Adrenal gland (tissue), 12 donors: Measurements from ENCODE around the gene AKAP13. TPM values are rescaled to one million over a fixed set of nuclear protein-coding genes. Genes with fewer than 3 reads are reported as not detected.

Source experiments
- DNase-seq, 7 donors: peaks; one replicate each; pipeline ENCODE4 v3.0.0-alpha.2; 2019 to 2020
- H3K27ac ChIP-seq, 5 donors: fragments of 200-600 bp; sonication (generic) in 4 of 5; 1 replicate in 3 of 5; 2 replicates in 2 of 5; pipeline versions ENCODE4 v1.5.1 to v1.8.0; 2016 to 2020; ENCODE audit warnings: mild to moderate bottlenecking in 1 of 5
- H3K27me3 ChIP-seq: fragments of 200-600 bp; 2 replicates; pipeline ENCODE4 v1.8.0; 2021
- H3K36me3 ChIP-seq, 2 donors: fragments of 200-600 bp; replicated peaks in 1 of 2; 1 replicate in 1 of 2; 2 replicates in 1 of 2; pipeline versions ENCODE4 v1.5.1 to v1.8.0; 2018 to 2022
- H3K4me1 ChIP-seq, 2 donors: fragments of 200-600 bp; replicated peaks in 1 of 2; 1 replicate in 1 of 2; 2 replicates in 1 of 2; pipeline versions ENCODE4 v1.5.1 to v1.8.0; 2018 to 2021
- H3K4me3 ChIP-seq, 4 donors: fragments of 200-600 bp; sonication (generic) in 3 of 4; one replicate each; pipeline ENCODE4 v1.5.1; 2016 to 2018
- H3K9me3 ChIP-seq, 3 donors: fragments of 200-600 bp; sonication (generic) in 1 of 3; replicated peaks in 1 of 3; 1 replicate in 2 of 3; 2 replicates in 1 of 3; pipeline versions ENCODE4 v1.5.1 to v1.8.0; 2016 to 2021
- CTCF ChIP-seq, 6 experiments: fragments of 450-650 bp in 4 of 6; fragments of 200-600 bp in 2 of 6; sonication (generic) in 1 of 6; IDR thresholded peaks; 1 replicate in 5 of 6; 2 replicates in 1 of 6; pipeline versions ENCODE4 v1.5.1 to v1.8.0; 2016 to 2021; ENCODE audit warnings: antibody characterized with exemption in 6 of 6, mild to moderate bottlenecking in 2 of 6, moderate library complexity in 1 of 6
- POLR2A ChIP-seq, 2 donors: fragments of 450-650 bp; IDR thresholded peaks; one replicate each; pipeline ENCODE4 v1.6.1; 2017; ENCODE audit warnings: antibody characterized with exemption in 2 of 2, mild to moderate bottlenecking in 2 of 2, moderate library complexity in 1 of 2
- WGBS, 4 donors: extraction: QIAGEN DNeasy Blood & Tissue Kit in 2 of 4; methylation state at CpG; one replicate each; pipeline versions ENCODE4 v1.1.5 to v1.1.7; 2013 to 2017; 5-methylcytosine and 5-hydroxymethylcytosine counted together
- intact Hi-C, 2 donors: fragments of 100-400 bp; cut with DNase I; formaldehyde crosslinking; loops; one replicate each; pipeline versions ENCODE4 v1.14.1 to v1.15.0; 2022 to 2023
- polyA plus RNA-seq, 3 donors: library from polyadenylated mRNA; stranded (reverse); fragments of 200-250 nt in 2 of 3; fragments of 350-450 nt in 1 of 3; fragmentation: Illumina TruSeq in 1 of 3; extraction: RNeasy Lipid Tissue Mini Kit (QIAGEN cat#74804) in 1 of 3; gene quantifications; one replicate each; pipeline ENCODE4 v1.2.3, GENCODE V29; 2013 to 2014
- total RNA-seq, 9 donors: library from RNA; depleted of rRNA in 4 of 9; stranded (reverse); fragments of >200 nt in 4 of 9; fragments of 120-200 nt in 1 of 9; fragmentation: NEBNext Ultra II Directional in 1 of 9; extraction: Animal tissue kit (Norgen Biotek cat#: 25700) in 1 of 9; gene quantifications; one replicate each; pipeline versions ENCODE4 v1.1.0 to v1.2.4, GENCODE V29; 2013 to 2023
- donor health status: healthy with polysubstance abuse.
- donor health status: Bipolar disorder and iron deficiency.
- donor health status: DM: yes; HTN: yes; CAD: no.
- donor health status: DM: no; HTN: no; CAD: no.
- donor health status: DM: no; HTN: no; CAD: no.
- donor health status: DM: yes; HTN: yes; CAD: no.

Gene AKAP13
- total and polyA plus RNA-seq, 12 donors: 42.7 to 144 (median 89.2) TPM

DNA sequence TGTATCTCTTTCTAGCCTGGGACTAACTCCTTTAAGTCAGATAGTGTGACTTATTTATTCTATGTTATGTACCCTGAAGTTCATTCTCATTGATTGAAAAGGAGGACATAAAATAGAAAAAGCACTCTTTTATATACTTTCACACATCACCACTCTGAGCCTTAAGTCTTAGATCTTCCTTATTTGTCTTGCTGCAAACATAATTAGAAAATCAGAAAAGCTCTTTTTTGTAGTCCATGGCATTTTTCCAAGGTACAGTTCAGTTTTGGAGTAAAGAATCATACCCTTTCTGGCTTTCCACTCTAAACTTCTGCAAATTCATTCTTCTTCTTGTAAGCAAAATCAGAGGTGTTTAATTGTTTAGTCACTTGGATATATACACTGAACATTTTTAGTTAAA is 75.5 kb downstream of the AKAP13 start:
- peaks cover 0 to 5% (median 0%) of the 10 kb centered on the region in 3 donors for H3K9me3 ChIP-seq
- no peak overlapping the region for H3K4me3 ChIP-seq
- no peak for DNase-seq
- no peaks in the 10 kb centered on the region for H3K36me3 ChIP-seq
- TF ChIP-seq CTCF (IDR thresholded peaks at IDR 0.05) (no peak), POLR2A (IDR thresholded peaks at IDR 0.05) (no peak)
- intact Hi-C loops: no loop called here
- no peak overlapping the region for H3K27ac ChIP-seq
- no peaks in the 10 kb centered on the region for H3K27me3 ChIP-seq
- peaks cover 4 to 11% of the 10 kb centered on the region in 2 donors for H3K4me1 ChIP-seq

GRCh38 chr15:85456798-85457197 is 76.4 kb downstream of the AKAP13 start:
- Histone ChIP-seq H3K27ac (no peak overlapping the region), H3K4me1 (peaks cover 4 to 11% of the 10 kb centered on the region in 2 donors)
- TF ChIP-seq CTCF (IDR thresholded peaks at IDR 0.05): no peak
- no peak for TF ChIP-seq POLR2A (IDR thresholded peaks at IDR 0.05)

GRCh38 chr15:85457392-85457968 is 77.1 kb downstream of the AKAP13 start:
- Histone ChIP-seq H3K4me1 (peaks cover 4 to 11% of the 10 kb centered on the region in 2 donors), H3K36me3 (no peaks in the 10 kb centered on the region), H3K27me3 (no peaks in the 10 kb centered on the region), H3K27ac (no peak overlapping the region), H3K4me3 (no peak overlapping the region), H3K9me3 (no peaks in the 10 kb centered on the region)
- intact Hi-C loops: no loop called here
- 86 to 94% (median 90%) methylated on average over 8 of the region's 8 CpGs for WGBS, 4 donors
- DNase-seq: no peak
- TF ChIP-seq CTCF (IDR thresholded peaks at IDR 0.05): no peak
- no peak for TF ChIP-seq POLR2A (IDR thresholded peaks at IDR 0.05)

More at GRCh38 chr15:85456798-85457197, 76.4 kb downstream of the AKAP13 start:
- WGBS, 4 donors: 94 to 99% (median 95%) methylated on average over 3 of the region's 3 CpGs
- H3K4me3 ChIP-seq: no peak overlapping the region
- H3K27me3 ChIP-seq: no peaks in the 10 kb centered on the region
- DNase-seq: no peak
- no peaks in the 10 kb centered on the region for H3K9me3 ChIP-seq
- intact Hi-C loops: no loop called here
- H3K36me3 ChIP-seq: no peaks in the 10 kb centered on the region

GRCh38 chr15:85458764-85459163 is 78.4 kb downstream of the AKAP13 start:
- 71 to 99% (median 96%) methylated on average over 2 of the region's 2 CpGs for WGBS, 4 donors
- no peaks in the 10 kb centered on the region for H3K27me3 ChIP-seq
- no peak for TF ChIP-seq CTCF (IDR thresholded peaks at IDR 0.05)
- TF ChIP-seq POLR2A (IDR thresholded peaks at IDR 0.05): no peak
- no peaks in the 10 kb centered on the region for H3K9me3 ChIP-seq
- intact Hi-C loops: no loop called here
- H3K36me3 ChIP-seq: no peaks in the 10 kb centered on the region
- no peak for DNase-seq
- H3K4me3 ChIP-seq: no peak overlapping the region
- no peak overlapping the region for H3K27ac ChIP-seq
- H3K4me1 ChIP-seq: peaks cover 4 to 11% of the 10 kb centered on the region in 2 donors
